ENCODE results near the gene UBE2I. TPM values are rescaled to one million over a fixed set of nuclear protein-coding genes. Genes with fewer than 3 reads are reported as not detected.

Gene UBE2I
- total and polyA plus RNA-seq, 2 of the 4 experiments (the other 2 are of a cell fraction): 30.8 to 140 TPM

DNA sequence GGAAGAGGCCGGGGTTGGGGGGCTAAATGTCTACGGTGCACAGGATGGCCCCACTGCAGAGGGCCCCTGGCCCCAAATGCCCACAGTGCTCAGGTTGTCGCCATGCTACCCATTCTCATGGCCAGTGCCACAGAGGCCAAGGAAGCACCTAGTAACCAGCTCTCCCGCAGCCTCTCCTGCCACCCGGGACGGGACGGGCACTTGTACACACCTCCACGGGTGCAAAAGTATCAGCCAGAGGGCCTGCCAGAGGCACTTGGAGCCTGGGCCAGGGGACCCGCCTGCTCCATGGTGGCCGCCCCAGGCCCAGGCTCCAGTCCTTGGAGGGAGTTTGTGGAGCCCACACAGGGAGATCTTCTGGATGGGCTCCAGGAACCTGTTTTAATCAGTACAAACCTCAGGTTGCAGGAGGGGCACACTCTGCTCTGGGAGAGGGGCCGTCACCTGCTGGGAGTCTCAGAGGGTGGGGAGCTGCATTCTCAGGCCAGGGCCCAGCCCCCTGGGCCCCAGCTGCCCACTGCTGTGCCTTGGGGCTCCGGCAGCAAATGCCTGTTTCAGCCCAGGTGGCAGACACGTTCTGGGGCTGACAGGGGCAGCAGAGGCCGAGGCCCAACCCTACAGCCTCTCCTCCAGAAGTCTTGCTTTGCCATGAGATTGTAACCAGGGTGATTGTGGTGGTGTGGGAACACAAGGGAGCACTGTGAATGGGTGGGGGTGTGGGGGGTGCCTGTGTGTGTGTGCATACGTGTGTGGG lies 45.7 kb upstream of the UBE2I start:
- Histone ChIP-seq H3K9me3 (ENCODE audit: control insufficient read depth, insufficient read depth, low read length) (no peaks in the 10 kb centered on the region), H3K4me3 (ENCODE audit: insufficient read depth, low read depth, low read length) (no peak overlapping the region), H2BK20ac (ENCODE audit: low read depth, low read length) (no peak overlapping the region), H4K91ac (ENCODE audit: insufficient read depth, low read depth, low read length) (no peak overlapping the region), H3K4me1 (ENCODE audit: control insufficient read depth, insufficient read depth, low read length) (no peaks in the 10 kb centered on the region), H3K56ac (ENCODE audit: extremely low read depth, insufficient read depth, low read length) (no peak overlapping the region), H2BK5ac (ENCODE audit: low read depth, low read length, poor library complexity, severe bottlenecking) (no peak overlapping the region), H3K18ac (ENCODE audit: low read depth, low read length) (no peak overlapping the region), H3K27me3 (ENCODE audit: control insufficient read depth, insufficient read depth, low read length) (peaks cover 44% of the 10 kb centered on the region), H3K14ac (replicated peaks; ENCODE audit: low read depth, low read length) (no peak overlapping the region), H3K4me2 (ENCODE audit: low read depth, low read length) (no peak overlapping the region), H3K4ac (ENCODE audit: low read depth, low read length) (no peak overlapping the region), H2BK15ac (ENCODE audit: low read depth, low read length) (no peak overlapping the region), H4K20me1 (ENCODE audit: insufficient read depth, low read length) (no peaks in the 10 kb centered on the region; the same call in 1 of the 2 replicates), H2BK120ac (ENCODE audit: low read depth, low read length) (no peak overlapping the region), H2AK5ac (ENCODE audit: low read depth, low read length) (no peak overlapping the region), H3K23ac (ENCODE audit: low read depth, low read length) (no peak overlapping the region), H3K79me1 (ENCODE audit: low read depth in 1 of 2, low read length in 2 of 2) (no peaks in the 10 kb centered on the region), H3K9me1 (ENCODE audit: insufficient read depth, low read length) (peaks cover 4% of the 10 kb centered on the region; the same call in 1 of the 2 replicates), H4K8ac (ENCODE audit: low read depth in 2 of 2, low read length in 2 of 2) (no peak overlapping the region), H2AFZ (replicated peaks; ENCODE audit: low read length, poor library complexity) (no peak overlapping the region), H2AK9ac (replicated peaks; ENCODE audit: low read depth, low read length, poor library complexity) (no peak overlapping the region), H4K5ac (ENCODE audit: low read depth, low read length) (no peak overlapping the region), H3K36me3 (ENCODE audit: control insufficient read depth, insufficient read depth, low read length) (no peaks in the 10 kb centered on the region), H3K27ac (ENCODE audit: insufficient read depth, low read length) (no peak overlapping the region), H3K9ac (ENCODE audit: low read depth, low read length) (no peak overlapping the region)
- dilution Hi-C loops (cut with HindIII; ENCODE audit: low sequenced_read_pairs, unreplicated experiment) (no loop called here), intact Hi-C loops (cut with micrococcal nuclease) (no loop called here), in situ Hi-C loops (cut with MboI; ENCODE audit: low sequenced_read_pairs) (no loop called here)
- no peak for TF ChIP-seq RAD21 (IDR thresholded peaks at IDR 0.05; ENCODE audit: low read length)
- no peak for ATAC-seq (ENCODE audit: low read depth)
- CTCF ChIA-PET: no interaction called here
- POLR2A ChIA-PET (ENCODE audit: unreplicated experiment): no interaction called here
- no peak for DNase-seq
- WGBS, 2 experiments (ENCODE audit: extremely low coverage in 2 of 2, insufficient read length in 1 of 2): 68% methylated on average over 12 of the region's 15 CpGs; no CpG with 5 or more reads in 1 of the 2 experiments
- no TSS peak for BruUV-seq (replicated peaks)
